Measurements from ENCODE around the gene ARPC3.
"Not testable (repeated sequence)": the region's sequence is repeated elsewhere in the genome, so short reads cannot be mapped to it uniquely, and the experiment has no call there.

The ARPC3 gene

DNA sequence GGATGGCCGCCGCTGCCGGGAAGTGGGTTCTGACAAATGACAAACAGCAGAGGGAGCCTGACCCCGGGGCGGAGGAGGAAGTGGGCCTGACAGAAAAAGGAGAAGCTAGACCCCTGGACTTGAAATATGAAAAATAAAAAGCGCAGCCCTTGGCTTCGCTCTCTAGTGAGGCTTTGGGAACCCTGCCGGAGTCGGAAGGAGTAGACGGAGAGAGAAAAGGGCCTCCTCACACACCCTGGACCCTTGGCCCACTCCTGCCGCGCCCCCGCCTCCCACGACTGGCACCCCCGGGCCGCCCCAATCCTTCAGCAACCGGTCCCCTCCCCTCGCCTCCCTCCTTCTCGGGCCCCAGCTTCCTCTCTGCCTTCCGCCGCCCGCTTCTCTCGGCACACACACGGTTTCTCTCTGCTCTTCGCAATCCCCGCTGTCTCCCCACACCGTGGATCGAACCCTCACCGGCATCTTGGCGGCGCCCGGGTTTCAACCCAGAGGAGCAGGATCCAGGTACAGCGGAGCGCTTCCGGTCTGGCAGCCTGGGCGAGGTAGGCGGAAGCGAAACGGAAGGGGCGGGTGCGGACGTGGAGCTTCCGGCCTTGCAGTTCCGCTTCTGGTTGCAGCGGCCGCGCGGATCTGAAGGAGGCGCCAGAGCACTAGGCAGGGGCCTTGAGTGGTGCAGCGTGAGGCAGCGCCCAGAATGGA is at the start of gene ARPC3:
Gene ARPC3, minus strand, starts transcription at position 539 of the 699 bp plus-strand sequence. Its CDS starts 77 bp downstream, at position 462.
- peak; percentile 94 for DNase-seq

DNA sequence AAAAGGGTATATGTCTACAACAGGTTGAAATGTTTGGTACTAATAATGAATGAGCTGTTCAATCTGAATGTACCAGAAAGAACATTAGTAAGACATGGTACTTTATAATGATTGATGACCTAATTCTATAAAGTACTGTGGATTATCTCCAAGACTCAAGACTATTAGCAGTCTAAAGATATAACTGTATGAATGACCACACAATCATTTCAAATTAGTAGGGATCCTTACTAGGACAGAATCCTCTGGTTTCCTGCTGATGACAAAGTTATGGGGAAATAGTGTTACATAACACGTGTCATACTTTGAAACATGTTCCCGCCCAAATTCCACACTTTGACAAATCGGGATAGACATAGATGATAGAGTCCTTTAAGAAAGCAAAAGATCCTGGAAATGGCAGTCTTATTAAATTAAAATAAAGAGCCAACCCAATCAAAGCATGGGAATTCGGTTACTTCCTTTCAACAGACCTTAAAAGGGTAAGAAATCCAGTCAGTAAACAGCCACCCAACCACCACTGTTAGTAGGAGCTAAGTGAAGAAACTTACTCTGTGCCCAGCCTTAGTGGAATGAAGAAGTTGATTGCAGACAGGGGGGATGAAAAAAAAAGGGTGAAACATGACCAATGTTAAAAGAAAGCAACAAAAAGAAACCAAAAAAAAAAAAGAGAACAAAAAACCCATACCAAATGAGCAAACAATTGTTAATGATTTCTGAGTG is 49.0 kb upstream of the ARPC3 start:
- peak; percentile 62 for DNase-seq

DNA sequence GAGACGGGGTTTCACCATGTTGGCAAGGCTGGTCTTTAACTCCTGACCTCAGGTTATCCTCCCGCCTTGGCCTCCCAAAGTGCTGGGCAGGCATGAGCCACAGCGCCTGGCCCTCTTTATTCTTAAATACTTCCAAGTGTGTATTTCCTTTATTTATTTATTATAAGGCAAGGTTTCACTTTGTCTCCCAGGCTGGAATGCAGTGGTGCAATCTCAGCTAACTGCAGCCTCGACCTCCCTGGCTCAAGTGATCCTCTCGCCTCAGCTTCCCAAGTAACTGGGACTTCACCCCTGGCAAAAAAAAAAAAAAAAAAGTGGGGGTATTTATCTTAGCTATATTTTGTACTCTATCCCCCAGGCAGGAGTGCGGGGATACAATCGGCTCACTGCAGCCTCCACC is 25.3 kb upstream of the ARPC3 start:
- no peak for DNase-seq

GRCh38 chr12:110468214-110469048 is 18.3 kb upstream of the ARPC3 start, which contains the start of the genes FAM216A and GPN3:
TSS of gene FAM216A (plus strand) at chr12:110468845. CDS start at chr12:110468876, 31 bp downstream.
TSS of gene GPN3 (minus strand) at chr12:110468257. CDS start at chr12:110468203, 54 bp downstream.
- DNase-seq: peak; percentile 99

GRCh38 chr12:110467847-110468213 is 17.7 kb upstream of the ARPC3 start:
- no peak for DNase-seq

- no peak for DNase-seq
Measured at GRCh38 chr12:110466791-110467190, 16.7 kb upstream of the ARPC3 start.

DNA sequence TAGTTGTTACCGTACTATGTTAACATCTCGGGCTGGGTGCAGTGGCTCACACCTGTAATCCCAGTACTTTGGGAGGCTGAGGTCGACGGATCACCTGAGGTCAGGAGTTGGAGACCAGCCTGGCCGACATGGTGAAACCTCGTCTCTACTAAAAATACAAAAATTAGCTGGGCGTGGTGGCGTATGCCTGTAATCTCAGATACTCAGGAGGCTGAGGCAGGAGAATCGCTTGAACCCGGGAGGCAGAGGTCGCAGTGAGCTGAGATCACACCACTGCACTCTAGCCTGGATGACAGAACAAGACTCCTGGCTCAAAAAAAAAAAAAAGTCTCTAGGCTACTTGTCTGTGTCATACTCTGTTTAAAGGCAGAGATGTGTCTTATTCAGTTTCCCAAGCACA is 15.6 kb upstream of the ARPC3 start:
- not testable (repeated sequence) for DNase-seq

DNA sequence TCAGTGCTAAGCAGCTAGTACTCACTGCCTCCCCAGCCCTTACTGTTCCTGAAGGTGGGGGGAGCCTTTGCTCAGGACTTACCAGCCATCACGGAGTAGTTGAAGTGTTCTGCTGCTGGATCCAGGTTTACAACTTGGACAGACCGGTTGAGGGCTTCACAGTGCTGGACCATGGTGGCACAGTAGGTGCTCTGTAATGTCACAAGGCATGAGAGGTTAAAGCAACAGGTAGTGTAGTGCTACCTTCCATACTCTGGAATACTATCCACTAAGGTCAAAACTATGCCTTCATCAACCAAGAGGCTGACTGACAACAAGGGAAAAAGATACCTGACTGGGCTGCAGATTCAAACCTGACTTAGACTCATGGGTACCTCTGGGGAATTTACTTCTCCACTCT is 14.9 kb upstream of the ARPC3 start:
- DNase-seq: no peak

DNA sequence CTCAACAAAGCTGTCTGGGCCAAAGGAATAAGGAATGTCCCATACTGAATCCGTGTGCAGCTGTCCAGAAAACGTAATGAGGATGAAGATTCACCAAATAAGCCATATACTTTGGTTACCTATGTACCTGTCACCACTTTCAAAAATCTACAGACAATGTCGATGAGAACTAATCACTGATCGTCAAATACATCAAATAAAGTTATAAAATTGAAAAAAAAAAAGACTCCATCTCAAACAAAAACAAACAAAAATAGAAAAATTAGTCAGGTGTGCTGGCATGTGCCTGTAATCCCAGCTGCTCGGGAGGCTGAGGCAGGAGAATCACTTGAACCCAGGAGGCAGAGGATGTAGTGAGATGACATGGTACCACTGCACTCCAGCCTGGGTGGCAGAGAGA is 11.1 kb upstream of the ARPC3 start:
- not testable (repeated sequence) for DNase-seq

GRCh38 chr12:110458756-110459155 is 8.6 kb upstream of the ARPC3 start:
- DNase-seq: no peak

DNA sequence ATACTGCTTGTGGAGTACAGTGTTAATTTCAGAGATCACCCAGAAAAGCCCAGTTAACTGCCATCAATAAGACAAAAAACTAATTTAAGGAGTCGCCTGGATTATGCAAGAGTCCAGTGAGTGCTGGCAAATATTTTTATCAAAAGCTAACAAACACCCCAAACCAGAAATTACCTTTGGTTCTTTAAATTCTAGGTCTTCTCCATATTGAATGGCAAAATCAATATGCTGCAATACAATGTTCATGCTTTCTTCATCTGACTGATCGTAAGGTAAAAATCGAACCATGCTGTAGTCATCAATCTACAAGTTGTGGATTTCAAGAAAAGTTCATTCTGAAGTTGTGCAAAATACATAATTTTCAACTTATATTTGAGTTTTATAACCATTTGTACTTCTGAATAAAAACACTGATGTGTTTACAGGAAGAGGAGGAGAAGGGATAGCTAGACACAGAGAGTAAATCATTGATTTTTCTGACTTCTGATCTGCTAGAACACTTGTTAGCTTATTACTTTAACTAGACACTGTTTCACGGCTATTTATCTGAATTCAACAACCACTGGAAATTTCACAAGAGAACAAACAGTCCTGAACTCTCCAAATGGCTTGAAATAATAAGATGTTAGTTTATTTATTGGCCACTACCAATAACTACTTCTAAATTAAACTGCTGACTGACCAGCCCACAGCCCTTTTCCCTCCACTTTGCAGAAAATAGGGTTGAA is 3.6 kb upstream of the ARPC3 start:
- DNase-seq: no peak

DNA sequence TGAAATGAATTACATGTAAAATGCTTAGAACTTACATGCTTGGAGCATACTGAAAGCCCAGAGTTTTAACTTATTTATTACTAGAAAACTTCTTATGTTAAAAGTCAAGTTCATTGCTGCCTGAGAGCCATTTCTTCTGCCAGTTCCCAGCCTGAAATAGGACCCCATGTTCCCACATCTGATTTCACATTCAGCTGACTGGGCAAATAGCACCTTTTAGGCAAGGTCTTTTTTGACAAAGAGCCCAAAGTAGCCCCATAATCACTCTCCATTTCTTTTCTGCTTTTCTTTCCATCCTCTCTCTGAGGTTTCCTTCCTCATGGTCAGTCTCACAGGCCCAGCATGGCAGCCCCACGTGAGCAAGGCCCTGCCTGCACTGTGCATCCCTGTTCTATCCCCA is 1.1 kb upstream of the ARPC3 start:
- DNase-seq: no peak

GRCh38 chr12:110444455-110444854 is 5.7 kb downstream of the ARPC3 start:
- DNase-seq: no peak

DNA sequence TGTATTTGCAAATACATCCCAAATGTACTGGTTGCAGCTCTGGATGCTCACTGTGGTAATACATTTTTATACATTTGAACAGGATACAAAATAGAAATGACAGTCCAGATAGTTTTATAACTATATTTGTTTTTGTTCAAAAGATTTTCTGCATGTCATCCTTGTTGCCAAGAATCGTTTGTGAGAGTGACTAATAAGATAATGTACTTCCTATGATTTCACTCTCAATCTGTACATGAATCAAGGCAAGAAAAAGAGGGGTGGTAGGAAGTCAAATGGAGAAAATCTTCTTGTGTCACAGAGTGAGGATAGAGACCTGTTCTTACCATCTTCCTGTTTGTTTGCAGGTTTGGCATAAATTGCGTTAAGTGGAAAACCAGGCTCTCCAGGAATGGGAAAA is 13.9 kb downstream of the ARPC3 start:
- peak; percentile 19 for DNase-seq

GRCh38 chr12:110431957-110432587 is 18.1 kb downstream of the ARPC3 start:
- no peak for DNase-seq

GRCh38 chr12:110429676-110430075 is 20.5 kb downstream of the ARPC3 start:
- not testable (repeated sequence) for DNase-seq

DNA sequence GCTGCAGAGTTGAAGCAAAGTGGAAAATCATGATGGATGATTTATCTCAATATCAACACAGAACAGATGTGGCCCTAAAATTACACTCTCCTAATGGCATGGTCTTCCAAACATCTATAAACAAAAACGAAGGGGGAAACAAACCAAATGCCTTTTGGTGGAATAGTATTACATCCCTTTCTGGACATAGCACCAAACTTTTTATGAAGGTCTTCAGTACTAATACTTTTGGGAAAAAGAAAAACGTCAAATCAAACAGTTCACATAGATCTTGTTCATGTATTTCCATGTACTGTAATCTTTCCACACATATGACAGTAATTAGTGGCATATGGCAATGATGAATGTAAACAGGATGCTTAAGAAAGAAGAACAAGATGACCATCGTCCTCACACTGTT is 23.7 kb downstream of the ARPC3 start:
- DNase-seq: no peak

DNA sequence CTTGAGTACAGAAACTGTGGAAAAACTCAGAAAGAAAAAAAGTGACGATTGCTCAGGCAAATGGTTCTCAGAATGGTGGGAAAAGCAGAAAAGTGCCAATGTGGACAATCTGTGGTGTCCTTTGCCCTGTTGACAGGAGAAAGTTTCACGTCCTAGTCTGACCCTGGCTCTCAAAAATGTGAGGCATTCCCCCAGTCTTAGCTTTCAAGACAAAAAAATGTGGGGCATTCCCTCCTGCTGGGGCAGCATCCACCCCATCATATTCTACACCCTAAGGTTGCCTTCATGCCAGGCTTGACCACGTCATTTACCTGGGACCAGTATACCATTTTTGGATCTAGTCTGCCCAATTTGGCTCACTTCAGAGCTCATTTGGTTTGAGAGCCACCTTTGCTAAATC is 25.9 kb downstream of the ARPC3 start:
- peak; percentile 46 for DNase-seq

GRCh38 chr12:110421701-110422100 is 28.4 kb downstream of the ARPC3 start:
- no peak for DNase-seq

- no peak for DNase-seq
Measured at GRCh38 chr12:110421159-110421661, 28.9 kb downstream of the ARPC3 start.

DNA sequence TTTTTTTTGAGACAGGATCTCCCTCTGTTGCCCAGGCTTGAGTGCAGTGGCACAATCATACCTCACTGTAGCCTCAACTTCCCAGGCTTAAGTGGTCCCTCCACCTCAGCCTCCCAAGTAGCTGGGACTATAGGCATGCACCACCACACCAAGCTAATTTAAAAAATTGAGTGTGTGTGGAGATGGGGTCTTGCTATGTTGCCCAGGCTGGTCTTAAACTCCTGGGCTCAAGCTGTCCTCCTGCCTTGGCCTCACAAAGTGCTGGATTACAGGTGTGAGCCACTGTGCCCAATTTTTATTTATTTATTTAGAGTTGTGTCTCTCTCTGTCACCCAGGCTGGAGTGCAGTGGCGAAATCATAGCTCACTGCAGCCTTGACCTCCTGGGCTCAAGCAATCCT is 29.5 kb downstream of the ARPC3 start:
- not testable (repeated sequence) for DNase-seq

DNA sequence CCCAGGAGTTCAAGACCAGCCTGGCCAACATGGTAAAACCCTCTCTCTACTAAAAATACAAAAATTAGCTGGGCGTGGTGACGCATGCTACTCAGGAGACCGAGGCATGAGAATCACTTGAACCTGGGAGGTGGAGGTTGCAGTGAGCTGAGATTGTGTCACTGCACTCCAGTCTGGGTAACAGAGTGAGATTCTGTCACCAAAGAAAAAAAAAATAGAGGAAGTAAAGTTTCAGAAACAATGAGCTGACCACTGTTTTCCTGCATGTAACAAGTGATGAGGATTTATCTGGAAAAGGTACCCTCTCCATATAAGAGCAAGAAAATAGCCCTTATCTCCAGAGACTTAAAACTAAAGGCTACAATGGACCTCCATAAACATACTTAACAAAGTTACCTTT is 33.0 kb downstream of the ARPC3 start:
- not testable (repeated sequence) for DNase-seq
